Measurements from ENCODE around the gene CLEC16A. TPM values are rescaled to one million over a fixed set of nuclear protein-coding genes. Genes with fewer than 3 reads are reported as not detected.
"Not testable (repeated sequence)": the region's sequence is repeated elsewhere in the genome, so short reads cannot be mapped to it uniquely, and the experiment has no call there.

Gene CLEC16A
- total and polyA plus RNA-seq, 2 experiments from 2014 or later, result 9.9 to 24.1 TPM

DNA sequence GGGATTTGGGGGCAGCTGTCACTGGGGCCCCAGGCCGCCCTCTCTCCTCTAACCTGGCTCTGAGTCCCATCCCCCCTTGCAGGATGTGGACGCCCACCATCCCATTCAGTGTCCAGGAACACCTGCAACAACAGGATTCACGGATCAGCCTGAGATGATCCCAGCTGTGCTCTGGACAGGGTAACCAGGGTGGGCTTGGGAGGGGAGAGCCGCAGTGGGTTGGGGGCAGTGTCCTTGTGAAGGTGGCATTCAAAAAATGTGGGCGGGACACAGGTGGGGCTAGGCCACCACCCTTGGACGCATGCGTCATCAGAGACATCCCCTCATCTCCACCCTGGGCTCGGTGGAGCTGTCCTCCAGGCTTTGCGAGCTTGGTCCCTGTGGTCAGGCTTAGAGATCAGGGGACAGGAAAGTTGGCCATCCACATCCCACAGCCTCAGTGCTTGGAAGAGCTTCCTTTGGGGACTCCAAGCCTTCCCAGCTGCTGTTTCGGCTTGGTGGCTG is 21.2 kb upstream of the CLEC16A start (continued):
- TF ChIP-seq ZNF114 (CRISPR knock-in tag; IDR thresholded peaks at IDR 0.05), result no peak
- TF ChIP-seq, protein P1, sequence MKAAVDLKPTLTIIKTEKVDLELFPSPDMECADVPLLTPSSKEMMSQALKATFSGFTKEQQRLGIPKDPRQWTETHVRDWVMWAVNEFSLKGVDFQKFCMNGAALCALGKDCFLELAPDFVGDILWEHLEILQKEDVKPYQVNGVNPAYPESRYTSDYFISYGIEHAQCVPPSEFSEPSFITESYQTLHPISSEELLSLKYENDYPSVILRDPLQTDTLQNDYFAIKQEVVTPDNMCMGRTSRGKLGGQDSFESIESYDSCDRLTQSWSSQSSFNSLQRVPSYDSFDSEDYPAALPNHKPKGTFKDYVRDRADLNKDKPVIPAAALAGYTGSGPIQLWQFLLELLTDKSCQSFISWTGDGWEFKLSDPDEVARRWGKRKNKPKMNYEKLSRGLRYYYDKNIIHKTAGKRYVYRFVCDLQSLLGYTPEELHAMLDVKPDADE (IDR thresholded peaks at IDR 0.05), result no peak

DNA sequence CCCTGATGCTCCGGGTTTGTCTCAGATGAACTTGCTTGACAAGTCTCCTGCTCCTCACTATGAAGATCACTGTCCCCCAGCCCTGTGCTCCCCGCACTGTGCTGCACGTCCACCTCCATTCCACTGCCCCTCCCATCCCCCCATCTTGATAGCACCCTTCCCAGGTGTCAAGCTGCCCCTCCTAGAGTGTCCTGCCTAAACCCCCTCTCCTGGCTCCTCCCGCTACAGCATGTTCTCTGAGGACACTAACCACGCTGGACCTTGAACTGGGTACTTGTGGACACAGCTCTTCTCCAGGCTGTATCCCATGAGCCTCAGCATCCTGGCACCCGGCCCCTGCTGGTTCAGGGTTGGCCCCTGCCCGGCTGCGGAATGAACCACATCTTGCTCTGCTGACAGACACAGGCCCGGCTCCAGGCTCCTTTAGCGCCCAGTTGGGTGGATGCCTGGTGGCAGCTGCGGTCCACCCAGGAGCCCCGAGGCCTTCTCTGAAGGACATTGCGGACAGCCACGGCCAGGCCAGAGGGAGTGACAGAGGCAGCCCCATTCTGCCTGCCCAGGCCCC is 20.6 kb upstream of the CLEC16A start:
- no peak overlapping the region for H3K27ac ChIP-seq (ENCODE audit: low read depth)
- no peaks in the 10 kb centered on the region for H3K27me3 ChIP-seq (ENCODE audit: insufficient read depth)
- no peaks in the 10 kb centered on the region for H4K20me1 ChIP-seq (replicated peaks; ENCODE audit: insufficient read depth)
- peaks cover 13% of the 10 kb centered on the region for H3K36me3 Mint-ChIP-seq (ENCODE audit: low read depth)
- no peak overlapping the region for H3K4me2 ChIP-seq
- H3K4me3 ChIP-seq, result no peak overlapping the region
- peaks cover 8% of the 10 kb centered on the region for H3K27me3 Mint-ChIP-seq (ENCODE audit: insufficient read depth, low read depth, poor library complexity)
- no peaks in the 10 kb centered on the region for H3F3A ChIP-seq (replicated peaks; ENCODE audit: low read depth)
- ATAC-seq (no peak), DNase-seq (ENCODE audit: low spot score) (no peak)
- H3K36me3 ChIP-seq (ENCODE audit: insufficient read depth), result no peaks in the 10 kb centered on the region
- no peaks in the 10 kb centered on the region for H3K9me3 Mint-ChIP-seq
- no peaks in the 10 kb centered on the region for H3K9me2 ChIP-seq (ENCODE audit: insufficient read depth)
- no peaks in the 10 kb centered on the region for H3K79me2 ChIP-seq (replicated peaks; ENCODE audit: insufficient read depth)
- no peak overlapping the region for H2AFZ ChIP-seq
- H3K4me1 Mint-ChIP-seq, result peaks cover 2% of the 10 kb centered on the region; the same call in 1 of the 3 replicates
- TF ChIP-seq POLR2AphosphoS5 (IDR thresholded peaks at IDR 0.05; ENCODE audit: low read depth) (no peak), ZNF114 (CRISPR knock-in tag; IDR thresholded peaks at IDR 0.05) (no peak)
- TF ChIP-seq, protein P2, sequence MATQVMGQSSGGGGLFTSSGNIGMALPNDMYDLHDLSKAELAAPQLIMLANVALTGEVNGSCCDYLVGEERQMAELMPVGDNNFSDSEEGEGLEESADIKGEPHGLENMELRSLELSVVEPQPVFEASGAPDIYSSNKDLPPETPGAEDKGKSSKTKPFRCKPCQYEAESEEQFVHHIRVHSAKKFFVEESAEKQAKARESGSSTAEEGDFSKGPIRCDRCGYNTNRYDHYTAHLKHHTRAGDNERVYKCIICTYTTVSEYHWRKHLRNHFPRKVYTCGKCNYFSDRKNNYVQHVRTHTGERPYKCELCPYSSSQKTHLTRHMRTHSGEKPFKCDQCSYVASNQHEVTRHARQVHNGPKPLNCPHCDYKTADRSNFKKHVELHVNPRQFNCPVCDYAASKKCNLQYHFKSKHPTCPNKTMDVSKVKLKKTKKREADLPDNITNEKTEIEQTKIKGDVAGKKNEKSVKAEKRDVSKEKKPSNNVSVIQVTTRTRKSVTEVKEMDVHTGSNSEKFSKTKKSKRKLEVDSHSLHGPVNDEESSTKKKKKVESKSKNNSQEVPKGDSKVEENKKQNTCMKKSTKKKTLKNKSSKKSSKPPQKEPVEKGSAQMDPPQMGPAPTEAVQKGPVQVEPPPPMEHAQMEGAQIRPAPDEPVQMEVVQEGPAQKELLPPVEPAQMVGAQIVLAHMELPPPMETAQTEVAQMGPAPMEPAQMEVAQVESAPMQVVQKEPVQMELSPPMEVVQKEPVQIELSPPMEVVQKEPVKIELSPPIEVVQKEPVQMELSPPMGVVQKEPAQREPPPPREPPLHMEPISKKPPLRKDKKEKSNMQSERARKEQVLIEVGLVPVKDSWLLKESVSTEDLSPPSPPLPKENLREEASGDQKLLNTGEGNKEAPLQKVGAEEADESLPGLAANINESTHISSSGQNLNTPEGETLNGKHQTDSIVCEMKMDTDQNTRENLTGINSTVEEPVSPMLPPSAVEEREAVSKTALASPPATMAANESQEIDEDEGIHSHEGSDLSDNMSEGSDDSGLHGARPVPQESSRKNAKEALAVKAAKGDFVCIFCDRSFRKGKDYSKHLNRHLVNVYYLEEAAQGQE (IDR thresholded peaks at IDR 0.05; ENCODE audit: unreplicated experiment), result no peak
- TF ChIP-seq, protein P3, sequence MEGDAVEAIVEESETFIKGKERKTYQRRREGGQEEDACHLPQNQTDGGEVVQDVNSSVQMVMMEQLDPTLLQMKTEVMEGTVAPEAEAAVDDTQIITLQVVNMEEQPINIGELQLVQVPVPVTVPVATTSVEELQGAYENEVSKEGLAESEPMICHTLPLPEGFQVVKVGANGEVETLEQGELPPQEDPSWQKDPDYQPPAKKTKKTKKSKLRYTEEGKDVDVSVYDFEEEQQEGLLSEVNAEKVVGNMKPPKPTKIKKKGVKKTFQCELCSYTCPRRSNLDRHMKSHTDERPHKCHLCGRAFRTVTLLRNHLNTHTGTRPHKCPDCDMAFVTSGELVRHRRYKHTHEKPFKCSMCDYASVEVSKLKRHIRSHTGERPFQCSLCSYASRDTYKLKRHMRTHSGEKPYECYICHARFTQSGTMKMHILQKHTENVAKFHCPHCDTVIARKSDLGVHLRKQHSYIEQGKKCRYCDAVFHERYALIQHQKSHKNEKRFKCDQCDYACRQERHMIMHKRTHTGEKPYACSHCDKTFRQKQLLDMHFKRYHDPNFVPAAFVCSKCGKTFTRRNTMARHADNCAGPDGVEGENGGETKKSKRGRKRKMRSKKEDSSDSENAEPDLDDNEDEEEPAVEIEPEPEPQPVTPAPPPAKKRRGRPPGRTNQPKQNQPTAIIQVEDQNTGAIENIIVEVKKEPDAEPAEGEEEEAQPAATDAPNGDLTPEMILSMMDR (conservative IDR thresholded peaks at IDR 0.05; ENCODE audit: low read depth in 2 of 2), result no peak
- no peaks in the 10 kb centered on the region for H3K4me1 ChIP-seq (ENCODE audit: insufficient read depth)
- no peak overlapping the region for H3K4me3 Mint-ChIP-seq
- H3K27ac Mint-ChIP-seq, result no peak overlapping the region

DNA sequence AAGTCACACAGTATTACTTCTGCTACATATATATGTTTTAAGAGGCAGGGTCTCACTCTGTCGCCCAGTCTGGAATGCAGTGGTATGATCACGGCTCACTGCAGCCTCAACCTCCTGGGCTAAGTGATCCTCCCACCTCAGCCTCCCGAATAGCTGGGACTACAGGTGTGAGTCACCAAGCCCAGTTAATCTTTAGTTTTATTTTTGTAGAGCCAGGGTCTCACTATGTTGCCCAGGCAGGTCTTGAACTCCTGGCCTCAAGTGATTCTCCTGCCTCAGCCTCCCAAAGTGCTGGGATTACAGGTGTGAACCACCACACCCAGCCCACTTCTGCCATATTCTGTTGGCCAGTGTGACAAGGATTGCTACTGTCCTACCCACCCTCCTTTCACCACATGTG is 19.1 kb upstream of the CLEC16A start:
- not testable (repeated sequence) for H3K79me2 ChIP-seq (replicated peaks; ENCODE audit: insufficient read depth); H3K4me3 ChIP-seq; H3K4me1 ChIP-seq (ENCODE audit: insufficient read depth); H3K4me1 Mint-ChIP-seq; H2AFZ ChIP-seq; H3K27ac ChIP-seq (ENCODE audit: low read depth); DNase-seq (ENCODE audit: low spot score); H3K27me3 ChIP-seq (ENCODE audit: insufficient read depth); H3F3A ChIP-seq (replicated peaks; ENCODE audit: low read depth); H3K27ac Mint-ChIP-seq; H3K27me3 Mint-ChIP-seq (ENCODE audit: insufficient read depth, low read depth, poor library complexity); H3K4me3 Mint-ChIP-seq; H3K36me3 ChIP-seq (ENCODE audit: insufficient read depth); H3K4me2 ChIP-seq; H3K9me3 Mint-ChIP-seq; ATAC-seq; H3K9me2 ChIP-seq (ENCODE audit: insufficient read depth); H4K20me1 ChIP-seq (replicated peaks; ENCODE audit: insufficient read depth)
- peaks cover 13% of the 10 kb centered on the region for H3K36me3 Mint-ChIP-seq (ENCODE audit: low read depth)

All from GM23338 (cell line).